Stomach (tissue), 9 donors: ENCODE measurements around the gene SPHK1. TPM values are rescaled to one million over a fixed set of nuclear protein-coding genes. Genes with fewer than 3 reads are reported as not detected.

ENCODE experiments used
- DNase-seq, 2 donors: peaks; one replicate each; pipeline versions ENCODE4 v3.0.0 to v3.0.0-alpha.2; 2013 to 2019
- H3K27ac ChIP-seq, 5 donors: fragments of 200-600 bp in 4 of 5; sonication (generic) in 4 of 5; one replicate each; pipeline ENCODE4 v1.5.1; 2013 to 2019; ENCODE audit warnings: mild to moderate bottlenecking in 1 of 5, moderate library complexity in 1 of 5
- H3K27me3 ChIP-seq, 3 donors: fragments of 200-600 bp; sonication (generic); one replicate each; pipeline ENCODE4 v1.5.1; 2017 to 2019; ENCODE audit warnings: mixed run types in 1 of 3
- H3K36me3 ChIP-seq, 4 donors: fragments of 200-600 bp; sonication (generic); 1 replicate in 3 of 4; 2 replicates in 1 of 4; pipeline ENCODE4 v1.5.1; 2016 to 2019
- H3K4me1 ChIP-seq, 4 donors: fragments of 200-600 bp; sonication (generic); one replicate each; pipeline ENCODE4 v1.5.1; 2016 to 2019
- H3K4me3 ChIP-seq, 4 donors: fragments of 200-600 bp; sonication (generic) in 3 of 4; one replicate each; pipeline ENCODE4 v1.5.1; 2016 to 2019; ENCODE audit warnings: mild to moderate bottlenecking in 1 of 4
- H3K9me3 ChIP-seq, 4 donors: fragments of 200-600 bp; sonication (generic); one replicate each; pipeline ENCODE4 v1.5.1; 2016 to 2019
- CTCF ChIP-seq, 7 experiments: fragments of 450-650 bp in 4 of 7; fragments of 200-600 bp in 3 of 7; sonication (generic) in 3 of 7; IDR thresholded peaks; one replicate each; pipeline ENCODE4 v1.5.1; 2016 to 2019; ENCODE audit warnings: antibody characterized with exemption in 7 of 7, control low read depth in 2 of 7, mild to moderate bottlenecking in 1 of 7
- EP300 ChIP-seq: sonication (generic); formaldehyde crosslinking; IDR thresholded peaks from one replicate; pipeline ENCODE4 v1.6.1; 2017; ENCODE audit warnings: antibody characterized with exemption
- POLR2A ChIP-seq, 4 donors: fragments of 450-650 bp; IDR thresholded peaks; one replicate each; pipeline ENCODE4 v1.6.1; 2016; ENCODE audit warnings: antibody characterized with exemption in 4 of 4, control low read depth in 2 of 4, mild to moderate bottlenecking in 1 of 4, moderate library complexity in 1 of 4
- POLR2AphosphoS5 ChIP-seq, 3 donors: sonication (generic); formaldehyde crosslinking; IDR thresholded peaks; one replicate each; pipeline ENCODE4 v1.6.1; 2016; ENCODE audit warnings: antibody characterized with exemption in 3 of 3
- WGBS, 5 donors: extraction: QIAGEN DNeasy Blood & Tissue Kit in 3 of 5; methylation state at CpG; one replicate each; pipeline versions ENCODE4 v1.1.5 to v1.1.7; 2013 to 2018; 5-methylcytosine and 5-hydroxymethylcytosine counted together
- intact Hi-C: fragments of 100-400 bp; cut with DNase I; formaldehyde crosslinking; loops from one replicate; pipeline ENCODE4 v1.15.1; 2023; ENCODE audit warnings: low total_unique reads
- polyA plus RNA-seq, 3 donors: library from polyadenylated mRNA; stranded (reverse); fragments of 200-250 nt; gene quantifications; one replicate each; pipeline ENCODE4 v1.2.3, GENCODE V29; 2013
- small RNA-seq, 4 donors: library from RNA; depleted of rRNA; stranded (forward); fragments of <200 nt; gene quantifications; one replicate each; pipeline ENCODE3, GENCODE V24; 2016
- total RNA-seq, 5 donors: library from RNA; depleted of rRNA; stranded (reverse); fragments of >200 nt; gene quantifications; one replicate each; pipeline versions ENCODE4 v1.1.0 to v1.2.3, GENCODE V29; 2014 to 2016
- donor health status: healthy with polysubstance abuse.
- donor health status: Bipolar disorder and iron deficiency.
- donor health status: healthy.

The SPHK1 gene
- total and polyA plus RNA-seq, 8 donors = 0.45 to 13.9 (median 5.8) TPM; not detected in 1

GRCh38 chr17:76434870-76435269 is 50.5 kb downstream of the SPHK1 start:
- no peaks in the 10 kb centered on the region for H3K9me3 ChIP-seq
- 79 to 88% (median 85%) methylated on average over 7 of the region's 7 CpGs for WGBS, 5 donors

GRCh38 chr17:76435751-76436150 is 51.3 kb downstream of the SPHK1 start:
- intact Hi-C loops = no loop called here
- no peak overlapping the region for H3K27ac ChIP-seq
- WGBS, 5 donors = 94 to 98% (median 96%) methylated on average over 11 of the region's 11 CpGs

More at GRCh38 chr17:76434870-76435269, 50.5 kb downstream of the SPHK1 start:
- intact Hi-C loops = no loop called here
- Histone ChIP-seq H3K27ac (no peak overlapping the region), H3K27me3 (no peaks in the 10 kb centered on the region), H3K36me3 (peaks cover 0 to 14% (median 3%) of the 10 kb centered on the region in 4 donors), H3K4me1 (peaks cover 0 to 30% (median 19%) of the 10 kb centered on the region in 4 donors), H3K4me3 (no peak overlapping the region)
- TF ChIP-seq CTCF (IDR thresholded peaks at IDR 0.05) (no peak), POLR2AphosphoS5 (IDR thresholded peaks at IDR 0.05) (no peak), POLR2A (IDR thresholded peaks at IDR 0.05) (no peak), EP300 (no peak)
- no peak for DNase-seq

More at GRCh38 chr17:76435751-76436150, 51.3 kb downstream of the SPHK1 start:
- Histone ChIP-seq H3K36me3 (peaks cover 0 to 14% (median 3%) of the 10 kb centered on the region in 4 donors), H3K4me3 (no peak overlapping the region), H3K4me1 (peaks cover 0 to 30% (median 20%) of the 10 kb centered on the region in 4 donors), H3K27me3 (no peaks in the 10 kb centered on the region), H3K9me3 (no peaks in the 10 kb centered on the region)
- TF ChIP-seq POLR2AphosphoS5 (IDR thresholded peaks at IDR 0.05) (no peak), POLR2A (IDR thresholded peaks at IDR 0.05) (no peak), EP300 (no peak), CTCF (IDR thresholded peaks at IDR 0.05) (no peak)
- DNase-seq = no peak

Small RNA genes lying within 50 kb of the gene (small RNA-seq; reads per million reads assigned to genes)
- gene RNU6-24P = 0 reads per million in 4 donors

Other genes with a start within 250 kb of the SPHK1 start
- 1 to 10 TPM in 3 of 5 donors, not detected in 2; 1.3 to 6.7 (median 4.5) TPM for gene FOXJ1, start 243.4 kb upstream of the SPHK1 start, total RNA-seq
- under 1 TPM in 2 of 3 donors, not detected in 1; 0.12 to 0.25 TPM for gene FOXJ1, start 243.4 kb upstream of the SPHK1 start, polyA plus RNA-seq
- 10 to 100 TPM in 3 of 5 donors, 1 to 10 TPM in 2; 1.0 to 41.4 (median 11.6) TPM for gene RNF157, start 144.1 kb upstream of the SPHK1 start, total RNA-seq
- gene RNF157, start 144.1 kb upstream of the SPHK1 start, polyA plus RNA-seq = 1 to 10 TPM in 2 of 3 donors, under 1 TPM in 1; 0.95 to 4.1 (median 3.7) TPM
- 10 to 100 TPM in 2 of 5 donors, 1 to 10 TPM in 3; 1.8 to 49.5 (median 9.9) TPM for gene UBALD2, start 119.3 kb upstream of the SPHK1 start, total RNA-seq
- gene UBALD2, start 119.3 kb upstream of the SPHK1 start, polyA plus RNA-seq = 10 to 100 TPM; 37.2 to 48.4 (median 43.0) TPM
- 10 to 100 TPM in 1 of 5 donors, 1 to 10 TPM in 3, under 1 TPM in 1; 0.72 to 12.5 (median 2.3) TPM for gene QRICH2, start 76.3 kb upstream of the SPHK1 start, total RNA-seq
- gene QRICH2, start 76.3 kb upstream of the SPHK1 start, polyA plus RNA-seq = 1 to 10 TPM; 3.8 to 5.6 (median 4.0) TPM
- 10 to 100 TPM; 29.1 to 49.0 (median 46.4) TPM for gene PRPSAP1, start 30.7 kb upstream of the SPHK1 start, total RNA-seq
- 10 to 100 TPM; 25.0 to 43.7 (median 25.3) TPM for gene PRPSAP1, start 30.7 kb upstream of the SPHK1 start, polyA plus RNA-seq
- gene UBE2O, start 68.5 kb downstream of the SPHK1 start, total RNA-seq = 10 to 100 TPM in 4 of 5 donors, 1 to 10 TPM in 1; 9.9 to 32.7 (median 17.9) TPM
- 1 to 10 TPM; 4.6 to 7.2 (median 6.1) TPM for gene UBE2O, start 68.5 kb downstream of the SPHK1 start, polyA plus RNA-seq
- not detected for gene AANAT, start 83.0 kb downstream of the SPHK1 start, total RNA-seq
- gene AANAT, start 83.0 kb downstream of the SPHK1 start, polyA plus RNA-seq = under 1 TPM in 1 of 3 donors, not detected in 2; 0.44 TPM
- gene RHBDF2, start 116.8 kb downstream of the SPHK1 start, total RNA-seq = 100 to 1,000 TPM in 2 of 5 donors, 10 to 100 TPM in 3; 16.9 to 175 (median 43.8) TPM
- gene RHBDF2, start 116.8 kb downstream of the SPHK1 start, polyA plus RNA-seq = 10 to 100 TPM in 1 of 3 donors, 1 to 10 TPM in 2; 4.6 to 17.5 (median 9.2) TPM
- 10 to 100 TPM in 3 of 5 donors, 1 to 10 TPM in 1, not detected in 1; 6.8 to 40.4 (median 28.4) TPM for gene CYGB, start 153.1 kb downstream of the SPHK1 start, total RNA-seq
- gene CYGB, start 153.1 kb downstream of the SPHK1 start, polyA plus RNA-seq = 100 to 1,000 TPM in 1 of 3 donors, 10 to 100 TPM in 1, 1 to 10 TPM in 1; 9.9 to 101 (median 65.1) TPM
- 1 to 10 TPM in 1 of 5 donors, under 1 TPM in 1, not detected in 3; 0.72 to 5.7 TPM for gene PRCD, start 155.4 kb downstream of the SPHK1 start, total RNA-seq
- 10 to 100 TPM in 1 of 3 donors, 1 to 10 TPM in 2; 3.6 to 12.2 (median 4.2) TPM for gene PRCD, start 155.4 kb downstream of the SPHK1 start, polyA plus RNA-seq
- gene ST6GALNAC2, start 201.3 kb downstream of the SPHK1 start, total RNA-seq = 10 to 100 TPM in 2 of 5 donors, 1 to 10 TPM in 3; 1.2 to 17.8 (median 3.6) TPM
- 10 to 100 TPM in 1 of 3 donors, 1 to 10 TPM in 2; 3.9 to 17.1 (median 5.5) TPM for gene ST6GALNAC2, start 201.3 kb downstream of the SPHK1 start, polyA plus RNA-seq